Measurements from ENCODE around the gene RAB43.

DNA sequence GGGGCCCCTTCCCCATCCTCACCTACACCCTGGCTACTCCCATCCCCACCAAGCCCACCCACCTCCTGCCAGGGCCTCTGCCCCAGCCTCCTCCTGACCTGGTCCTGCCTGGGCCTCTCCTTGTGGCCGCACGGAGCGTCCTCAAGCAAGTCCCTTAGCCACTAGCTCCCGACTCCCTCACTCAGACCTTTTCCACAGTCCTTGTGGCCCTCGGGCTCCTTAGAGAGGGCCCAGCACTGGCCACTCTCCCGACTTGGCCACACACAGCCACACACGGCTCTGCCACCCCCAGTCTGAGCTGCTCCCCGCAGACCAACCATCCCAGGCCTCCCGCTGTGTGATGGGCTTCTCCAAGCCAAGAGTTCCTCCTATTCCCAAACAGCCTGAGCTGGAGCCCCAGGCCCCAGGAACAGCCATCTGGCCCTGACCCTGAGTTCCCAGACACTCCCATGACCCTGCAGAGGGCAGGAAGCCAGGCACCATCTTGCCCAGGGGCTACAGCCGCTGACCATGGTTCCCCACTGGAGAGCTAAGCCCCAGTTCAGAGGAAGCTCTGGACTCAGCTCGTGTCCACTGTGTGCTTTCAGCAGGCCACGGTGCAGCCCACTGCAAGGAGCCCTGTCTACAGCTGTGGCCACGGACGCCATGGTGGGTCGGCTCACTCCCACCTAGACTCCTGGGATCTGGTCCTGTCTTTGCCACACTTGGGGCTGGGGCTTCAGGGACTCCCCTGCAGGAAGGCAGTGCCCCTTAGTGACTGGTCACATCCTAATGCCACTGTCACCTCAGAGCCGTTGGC is 7.0 kb upstream of the RAB43 start:
- TF ChIP-seq, protein P1, sequence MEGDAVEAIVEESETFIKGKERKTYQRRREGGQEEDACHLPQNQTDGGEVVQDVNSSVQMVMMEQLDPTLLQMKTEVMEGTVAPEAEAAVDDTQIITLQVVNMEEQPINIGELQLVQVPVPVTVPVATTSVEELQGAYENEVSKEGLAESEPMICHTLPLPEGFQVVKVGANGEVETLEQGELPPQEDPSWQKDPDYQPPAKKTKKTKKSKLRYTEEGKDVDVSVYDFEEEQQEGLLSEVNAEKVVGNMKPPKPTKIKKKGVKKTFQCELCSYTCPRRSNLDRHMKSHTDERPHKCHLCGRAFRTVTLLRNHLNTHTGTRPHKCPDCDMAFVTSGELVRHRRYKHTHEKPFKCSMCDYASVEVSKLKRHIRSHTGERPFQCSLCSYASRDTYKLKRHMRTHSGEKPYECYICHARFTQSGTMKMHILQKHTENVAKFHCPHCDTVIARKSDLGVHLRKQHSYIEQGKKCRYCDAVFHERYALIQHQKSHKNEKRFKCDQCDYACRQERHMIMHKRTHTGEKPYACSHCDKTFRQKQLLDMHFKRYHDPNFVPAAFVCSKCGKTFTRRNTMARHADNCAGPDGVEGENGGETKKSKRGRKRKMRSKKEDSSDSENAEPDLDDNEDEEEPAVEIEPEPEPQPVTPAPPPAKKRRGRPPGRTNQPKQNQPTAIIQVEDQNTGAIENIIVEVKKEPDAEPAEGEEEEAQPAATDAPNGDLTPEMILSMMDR (IDR thresholded peaks at IDR 0.05) = no peak
- no peak for TF ChIP-seq POLR2A (IDR thresholded peaks at IDR 0.05)
